A673 (cell line): ENCODE measurements around the gene RABL6.
"Not testable (repeated sequence)": the region's sequence is repeated elsewhere in the genome, so short reads cannot be mapped to it uniquely, and the experiment has no call there.

Experiments
- CTCF ChIP-seq: fragments of 300-800, 200-600 bp; sonication (generic); conservative IDR thresholded peaks from 2 replicates; pipeline ENCODE4 v1.5.1; 2017; ENCODE audit warnings: low read depth, mild to moderate bottlenecking, antibody characterized with exemption, low read length, moderate library complexity, mixed read lengths
- EZH2 ChIP-seq: fragments of 200-600 bp; sonication (generic); IDR thresholded peaks from 2 replicates; pipeline ENCODE4 v1.6.1; 2017; ENCODE audit warnings: borderline replicate concordance, low read depth, mild to moderate bottlenecking, mixed read lengths, antibody characterized with exemption, low read length; ENCODE audit not compliant: poor library complexity, severe bottlenecking

- not testable (repeated sequence) for TF ChIP-seq CTCF, EZH2
Measured at GRCh38 chr9:136765745-136766409, 41.9 kb upstream of the RABL6 start.
